Amniotic stem cell (primary cell): Measurements from ENCODE around the gene ICAM4.
A peak's percentile ranks its signal among the peaks of the same experiment; 100 is the strongest.
"Not testable (repeated sequence)": the region's sequence is repeated elsewhere in the genome, so short reads cannot be mapped to it uniquely, and the experiment has no call there.

Experiments used
- DNase-seq: peaks from one replicate; lab custom pipeline; 2025; lab: John Stamatoyannopoulos, UW

The ICAM4 gene

DNA sequence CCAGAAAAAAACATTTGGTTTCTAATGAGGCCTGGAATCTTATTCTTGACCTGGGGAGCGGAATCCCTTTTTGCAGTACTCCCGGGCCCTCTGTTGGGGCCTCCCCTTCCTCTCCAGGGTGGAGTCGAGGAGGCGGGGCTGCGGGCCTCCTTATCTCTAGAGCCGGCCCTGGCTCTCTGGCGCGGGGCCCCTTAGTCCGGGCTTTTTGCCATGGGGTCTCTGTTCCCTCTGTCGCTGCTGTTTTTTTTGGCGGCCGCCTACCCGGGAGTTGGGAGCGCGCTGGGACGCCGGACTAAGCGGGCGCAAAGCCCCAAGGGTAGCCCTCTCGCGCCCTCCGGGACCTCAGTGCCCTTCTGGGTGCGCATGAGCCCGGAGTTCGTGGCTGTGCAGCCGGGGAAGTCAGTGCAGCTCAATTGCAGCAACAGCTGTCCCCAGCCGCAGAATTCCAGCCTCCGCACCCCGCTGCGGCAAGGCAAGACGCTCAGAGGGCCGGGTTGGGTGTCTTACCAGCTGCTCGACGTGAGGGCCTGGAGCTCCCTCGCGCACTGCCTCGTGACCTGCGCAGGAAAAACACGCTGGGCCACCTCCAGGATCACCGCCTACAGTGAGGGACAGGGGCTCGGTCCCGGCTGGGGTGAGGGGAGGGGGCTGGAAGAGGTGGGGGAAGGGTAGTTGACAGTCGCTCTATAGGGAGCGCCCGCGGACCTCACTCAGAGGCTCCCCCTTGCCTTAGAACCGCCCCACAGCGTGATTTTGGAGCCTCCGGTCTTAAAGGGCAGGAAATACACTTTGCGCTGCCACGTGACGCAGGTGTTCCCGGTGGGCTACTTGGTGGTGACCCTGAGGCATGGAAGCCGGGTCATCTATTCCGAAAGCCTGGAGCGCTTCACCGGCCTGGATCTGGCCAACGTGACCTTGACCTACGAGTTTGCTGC is at the start of gene ICAM4:
TSS of gene ICAM4 (plus strand) at position 153 of the 935 bp plus-strand sequence. CDS start at position 211, 58 bp downstream.
- DNase-seq = no peak

- no peak for DNase-seq
These were observed 49.1 kb upstream of the ICAM4 start for GRCh38 chr19:10237702-10238101.

DNA sequence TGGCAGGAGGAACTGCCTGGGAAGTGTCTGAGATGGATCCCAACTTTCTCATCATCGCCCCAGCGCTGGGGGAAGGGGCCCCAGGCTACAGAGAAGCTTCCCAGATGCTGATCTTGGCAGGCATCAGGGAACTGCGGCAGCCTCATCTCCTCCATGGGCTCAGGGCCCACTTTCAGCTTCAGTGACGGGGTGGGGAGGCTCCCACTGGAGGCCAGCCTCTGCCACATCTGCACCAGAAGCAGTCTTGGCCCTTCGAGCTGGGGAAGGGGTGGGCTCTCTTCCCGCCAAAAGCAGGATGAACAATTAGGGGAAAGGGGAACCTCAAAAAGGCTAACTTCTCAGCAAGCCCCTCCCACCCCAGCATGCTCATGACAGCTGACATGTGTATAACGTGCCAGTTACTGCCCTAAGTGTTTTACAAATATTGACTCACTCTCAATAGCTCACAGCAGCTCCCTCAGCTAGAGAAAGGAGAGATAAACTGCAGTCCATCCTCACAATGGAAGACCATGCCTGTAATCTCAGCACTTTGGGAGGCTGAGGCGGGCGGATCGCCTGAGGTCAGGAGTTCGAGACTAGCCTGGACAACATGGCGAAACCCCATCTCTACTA is 48.5 kb upstream of the ICAM4 start:
- no peak for DNase-seq

- DNase-seq = not testable (repeated sequence)
These were observed 44.8 kb upstream of the ICAM4 start for GRCh38 chr19:10241826-10242449.

DNA sequence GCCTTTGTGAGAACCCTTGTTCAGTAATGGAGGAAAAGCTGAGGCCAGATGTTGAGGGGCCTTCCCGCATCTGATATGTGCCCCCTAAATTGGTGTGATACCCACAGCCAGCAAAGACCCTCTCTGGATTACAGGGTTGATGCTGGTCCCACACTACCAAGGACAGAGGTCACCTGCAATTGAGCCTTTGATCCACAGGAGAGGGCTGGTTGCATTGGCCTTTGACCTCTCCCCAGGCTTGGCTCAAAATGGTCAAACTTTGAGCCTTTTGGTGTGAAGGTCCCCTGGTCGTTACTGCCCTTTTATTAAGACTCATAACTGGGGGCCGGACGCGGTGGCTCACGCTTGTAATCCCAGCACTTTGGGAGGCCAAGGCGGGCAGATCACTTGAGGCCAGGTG is 43.1 kb upstream of the ICAM4 start:
- DNase-seq = no peak

DNA sequence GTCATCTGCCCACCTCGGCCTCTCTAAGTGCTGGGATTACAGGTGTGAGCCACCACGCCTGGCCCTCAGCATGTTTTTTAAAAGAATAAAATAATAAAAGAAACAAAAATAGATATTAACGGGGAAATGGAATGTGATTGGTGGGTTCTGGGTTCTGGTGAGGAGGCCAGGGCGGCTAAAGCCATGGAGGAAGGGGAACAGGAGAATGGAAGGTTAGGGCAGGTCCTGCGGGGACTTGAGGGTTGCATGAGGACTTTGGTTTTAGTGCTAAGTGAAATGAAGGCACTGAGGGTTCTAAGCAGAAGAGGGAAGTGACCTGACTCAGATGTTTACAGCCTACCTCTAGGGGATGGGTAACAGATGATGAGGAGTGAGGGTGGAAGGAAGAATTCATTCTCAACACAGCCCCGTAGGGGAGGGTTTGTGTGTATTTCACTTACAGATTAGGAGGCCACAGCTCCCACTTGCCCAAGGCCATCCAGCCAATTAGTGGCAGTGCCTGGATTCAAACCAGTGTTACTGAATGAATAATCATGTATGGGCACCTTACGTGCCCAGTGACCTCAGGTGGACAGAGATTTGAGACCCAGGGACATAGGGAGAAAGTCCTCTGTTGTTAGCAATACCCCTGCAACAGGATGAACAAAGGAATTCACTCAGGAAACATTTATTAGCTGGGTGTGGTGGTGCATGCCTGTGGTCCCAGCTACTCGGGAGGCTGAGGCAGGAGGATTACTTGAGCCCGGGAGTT is 41.4 kb upstream of the ICAM4 start:
- no peak for DNase-seq

- no peak for DNase-seq
These were observed 40.2 kb upstream of the ICAM4 start for GRCh38 chr19:10246511-10246910.

DNA sequence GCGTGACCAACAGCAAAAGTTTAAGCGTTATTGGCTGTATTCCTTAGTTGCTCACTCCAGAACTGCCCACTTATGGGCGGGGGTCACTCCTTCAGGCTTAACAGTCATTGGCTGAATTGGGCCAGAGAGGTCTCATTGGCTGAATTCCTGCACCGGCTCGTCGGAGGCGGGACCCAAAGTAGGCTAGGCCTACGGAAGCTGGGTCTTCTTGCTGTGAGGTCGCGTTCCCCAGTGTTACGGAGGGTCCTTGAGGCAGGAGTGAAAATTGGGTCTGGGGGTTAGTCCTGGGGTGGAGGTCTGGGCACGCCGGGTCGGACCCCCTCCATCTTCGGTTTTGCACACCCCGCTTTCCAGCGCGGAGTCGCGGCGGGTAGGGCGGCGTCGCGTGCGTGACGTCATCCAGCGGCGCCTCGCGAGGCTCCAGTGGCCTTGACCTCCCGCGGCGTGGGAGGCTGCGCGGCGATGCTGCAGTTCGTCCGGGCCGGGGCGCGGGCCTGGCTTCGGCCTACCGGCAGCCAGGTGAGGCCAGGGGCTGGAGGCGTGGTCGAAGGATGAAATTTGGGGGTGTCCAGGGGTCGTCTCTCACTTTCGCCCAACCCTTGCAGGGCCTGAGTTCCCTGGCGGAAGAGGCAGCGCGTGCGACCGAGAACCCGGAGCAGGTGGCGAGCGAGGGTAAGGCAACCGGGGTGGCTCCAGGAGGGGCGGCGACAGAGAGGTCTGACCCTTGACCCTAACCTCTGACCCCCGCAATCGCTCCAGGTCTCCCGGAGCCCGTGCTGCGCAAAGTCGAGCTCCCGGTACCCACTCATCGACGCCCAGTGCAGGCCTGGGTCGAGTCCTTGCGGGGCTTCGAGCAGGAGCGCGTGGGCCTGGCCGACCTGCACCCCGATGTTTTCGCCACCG is 34.7 kb upstream of the ICAM4 start, which contains the start of gene MRPL4:
TSS of gene MRPL4 (plus strand) at position 423 of the 903 bp plus-strand sequence. CDS start at position 463, 40 bp downstream.
- peak; percentile 98 for DNase-seq

DNA sequence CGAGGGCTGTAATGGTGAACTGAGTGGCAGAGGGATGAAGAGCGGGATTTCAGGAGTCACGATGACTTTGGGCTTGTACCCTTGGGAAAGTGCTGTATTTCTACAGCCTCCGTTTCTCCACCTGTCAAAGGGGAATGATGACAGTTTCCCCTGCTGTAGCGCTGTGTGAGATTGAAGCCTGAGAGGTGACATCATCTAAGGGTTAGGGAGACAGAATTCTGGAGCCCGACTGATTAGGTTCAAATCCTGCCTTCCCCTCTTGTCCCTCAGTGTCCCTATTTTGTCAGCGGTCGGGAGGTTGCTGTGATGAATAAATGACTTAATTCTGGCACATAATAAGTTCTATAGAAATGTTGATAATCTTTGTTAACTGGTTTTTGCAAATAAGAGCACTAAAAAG is 34.0 kb upstream of the ICAM4 start:
- DNase-seq = no peak

DNA sequence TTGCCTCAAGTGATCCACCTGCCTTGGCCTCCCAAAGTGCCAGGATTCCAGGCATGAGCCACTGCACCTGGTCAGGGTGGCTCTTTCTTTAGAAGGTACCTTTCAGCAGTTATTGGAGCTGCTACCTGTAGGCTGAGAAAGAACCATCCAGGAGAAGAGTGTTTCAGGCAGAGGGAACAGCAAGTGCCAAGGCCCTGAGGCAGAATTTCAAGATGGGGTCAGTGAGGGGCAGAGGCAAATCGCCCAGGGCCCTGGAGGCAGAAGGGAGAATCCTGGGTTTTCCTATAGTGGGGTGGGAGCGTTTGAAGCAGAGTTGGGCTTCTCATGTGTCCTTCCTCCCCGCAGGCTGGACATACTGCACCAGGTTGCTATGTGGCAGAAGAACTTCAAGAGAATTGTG is 32.5 kb upstream of the ICAM4 start:
- DNase-seq = no peak

GRCh38 chr19:10255358-10255757 is 31.4 kb upstream of the ICAM4 start:
- no peak for DNase-seq

DNA sequence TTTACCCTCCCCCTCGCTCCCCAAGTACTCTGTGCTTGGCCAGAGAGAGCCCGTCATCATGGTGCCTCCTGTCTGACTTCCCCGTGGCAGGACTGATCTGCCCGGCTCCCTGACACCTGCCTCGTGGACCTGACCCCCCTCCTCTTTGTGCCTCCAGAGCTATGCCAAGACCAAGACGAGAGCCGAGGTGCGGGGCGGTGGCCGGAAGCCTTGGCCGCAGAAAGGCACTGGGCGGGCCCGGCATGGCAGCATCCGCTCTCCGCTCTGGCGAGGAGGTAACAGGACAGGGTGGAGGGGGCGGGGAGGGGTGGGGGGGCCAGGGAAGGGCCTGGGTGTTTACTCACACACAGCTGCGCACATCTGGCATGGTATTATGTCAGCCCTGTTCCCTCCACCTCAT is 30.2 kb upstream of the ICAM4 start:
- no peak for DNase-seq

- DNase-seq = no peak
These were observed 29.7 kb upstream of the ICAM4 start for GRCh38 chr19:10256970-10257615.

DNA sequence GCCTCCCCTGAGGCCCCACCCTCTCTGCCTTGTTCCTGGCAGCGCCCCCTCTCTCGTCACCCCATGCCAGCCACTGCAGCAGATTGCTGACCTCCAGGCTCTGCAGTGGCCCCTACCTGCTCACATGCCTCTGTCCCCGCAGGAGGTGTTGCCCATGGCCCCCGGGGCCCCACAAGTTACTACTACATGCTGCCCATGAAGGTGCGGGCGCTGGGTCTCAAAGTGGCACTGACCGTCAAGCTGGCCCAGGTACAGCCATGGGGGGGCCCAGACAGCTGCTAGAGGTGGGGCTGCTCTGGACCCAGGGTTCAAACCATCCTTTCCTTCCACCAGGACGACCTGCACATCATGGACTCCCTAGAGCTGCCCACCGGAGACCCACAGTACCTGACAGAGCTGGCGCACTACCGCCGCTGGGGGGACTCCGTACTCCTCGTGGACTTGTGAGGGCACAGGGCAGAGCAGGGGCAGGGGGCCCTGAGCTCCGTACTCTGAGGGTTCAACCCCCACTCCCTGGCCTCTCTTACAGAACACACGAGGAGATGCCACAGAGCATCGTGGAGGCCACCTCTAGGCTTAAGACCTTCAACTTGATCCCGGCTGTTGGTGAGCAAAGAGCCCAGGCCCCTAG is 28.6 kb upstream of the ICAM4 start:
- DNase-seq = no peak

GRCh38 chr19:10259162-10259905 is 27.4 kb upstream of the ICAM4 start:
- peak; percentile 65 for DNase-seq

DNA sequence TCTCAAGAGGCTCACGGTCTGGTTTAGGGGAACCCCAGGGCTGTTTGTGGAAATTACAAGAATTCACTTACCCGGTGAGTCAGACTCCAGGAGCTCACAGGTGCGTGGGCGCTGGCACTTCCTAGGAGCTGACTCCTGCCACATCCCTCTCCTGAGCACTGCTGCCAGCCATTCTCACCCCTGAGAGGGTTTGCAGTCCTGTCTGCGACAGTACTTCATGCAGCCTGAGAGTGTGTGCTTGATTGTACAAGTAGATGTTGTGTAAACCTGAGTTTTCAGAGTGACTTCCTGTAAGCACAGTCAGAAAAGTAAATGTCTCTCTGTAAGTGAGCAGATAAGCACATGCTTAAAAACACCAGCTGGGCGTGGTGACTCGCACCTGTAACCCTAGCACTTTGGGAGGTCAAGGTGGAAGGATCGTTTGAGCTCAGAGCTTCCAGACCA is 26.6 kb upstream of the ICAM4 start:
- no peak for DNase-seq

GRCh38 chr19:10262771-10263170 is 24.0 kb upstream of the ICAM4 start:
- DNase-seq = no peak

DNA sequence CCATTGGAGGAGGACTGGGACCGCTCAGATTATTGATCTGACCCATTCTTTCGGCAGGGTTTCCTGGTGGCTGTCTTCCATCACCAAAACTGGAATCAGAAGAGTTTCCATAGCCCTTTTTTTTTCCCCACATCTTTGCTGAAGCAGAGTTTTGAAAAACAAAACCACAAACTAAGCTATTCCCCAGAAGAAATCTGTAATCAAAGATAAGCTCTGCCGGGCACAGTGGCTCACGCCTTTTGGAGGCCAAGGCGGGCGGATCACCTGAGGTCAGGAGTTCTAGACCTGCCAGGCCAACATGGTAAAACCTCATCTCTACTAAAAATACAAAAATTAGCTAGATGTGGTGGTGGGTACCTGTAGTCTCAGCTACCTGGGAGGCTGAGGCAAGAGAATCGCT is 20.0 kb upstream of the ICAM4 start:
- DNase-seq = no peak

DNA sequence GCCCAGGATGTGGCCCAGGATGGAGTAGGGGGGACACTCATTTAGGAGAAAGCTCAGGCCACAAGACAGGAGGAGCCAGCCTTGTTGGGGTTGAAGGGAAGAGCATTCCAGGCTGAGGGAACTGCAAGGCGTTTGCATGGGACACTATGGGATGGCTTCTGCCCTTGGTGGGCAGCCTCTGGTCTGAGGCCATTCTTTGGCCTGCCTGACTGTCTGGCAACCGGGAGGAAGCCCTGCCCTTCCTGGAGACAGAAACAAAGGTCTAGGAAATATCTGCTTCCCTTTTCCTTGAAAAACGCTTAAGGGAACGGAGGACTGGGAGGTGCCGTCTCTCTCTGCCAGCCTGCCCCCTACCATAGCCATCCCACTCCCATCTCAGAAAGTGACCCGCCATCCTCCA is 18.7 kb upstream of the ICAM4 start:
- no peak for DNase-seq
